ENCODE measurements around the gene CXCL12.

CXCL12 gene

DNA sequence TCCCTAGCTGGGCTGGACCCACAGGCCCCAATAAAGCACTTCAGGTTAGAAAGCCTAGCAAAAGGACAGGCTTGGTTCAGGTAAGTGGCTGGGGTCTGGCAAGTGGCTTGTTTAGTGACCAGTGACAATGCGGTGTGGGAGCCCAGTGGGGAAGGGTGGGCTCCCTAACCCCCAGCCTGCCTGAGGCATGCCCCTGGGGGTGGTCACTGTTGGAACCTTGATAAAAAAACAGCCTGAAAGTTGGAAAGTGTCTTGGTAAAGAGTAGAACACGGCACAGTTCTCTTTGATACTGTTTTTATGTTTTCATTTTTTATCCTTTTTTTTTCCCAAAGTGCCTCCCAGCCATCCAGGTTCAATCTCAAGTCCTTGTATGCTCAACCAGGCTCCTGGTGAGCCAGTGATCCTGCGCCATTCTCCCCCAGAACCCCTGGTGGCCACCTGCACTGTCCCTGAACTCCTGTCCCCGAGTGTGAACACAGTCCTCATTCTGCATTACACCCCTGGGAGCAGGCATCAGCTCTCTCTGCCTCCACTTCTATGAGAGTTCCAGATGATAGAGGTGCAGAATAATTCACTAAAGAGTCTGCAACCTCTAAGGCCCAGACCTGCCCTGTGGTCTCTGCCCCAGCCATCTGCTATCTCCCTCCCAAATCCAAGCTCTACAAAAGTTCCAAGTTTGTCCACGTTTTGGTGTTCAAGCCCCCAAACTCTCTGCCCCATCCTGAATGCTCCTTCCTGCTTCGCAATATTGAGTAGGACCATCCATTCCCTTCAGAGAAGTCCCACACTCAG lies 15.0 kb upstream of the CXCL12 start:
- no peak for DNase-seq (ENCODE audit: extremely low read depth in 1 of 2, low read depth in 1 of 2)

DNA sequence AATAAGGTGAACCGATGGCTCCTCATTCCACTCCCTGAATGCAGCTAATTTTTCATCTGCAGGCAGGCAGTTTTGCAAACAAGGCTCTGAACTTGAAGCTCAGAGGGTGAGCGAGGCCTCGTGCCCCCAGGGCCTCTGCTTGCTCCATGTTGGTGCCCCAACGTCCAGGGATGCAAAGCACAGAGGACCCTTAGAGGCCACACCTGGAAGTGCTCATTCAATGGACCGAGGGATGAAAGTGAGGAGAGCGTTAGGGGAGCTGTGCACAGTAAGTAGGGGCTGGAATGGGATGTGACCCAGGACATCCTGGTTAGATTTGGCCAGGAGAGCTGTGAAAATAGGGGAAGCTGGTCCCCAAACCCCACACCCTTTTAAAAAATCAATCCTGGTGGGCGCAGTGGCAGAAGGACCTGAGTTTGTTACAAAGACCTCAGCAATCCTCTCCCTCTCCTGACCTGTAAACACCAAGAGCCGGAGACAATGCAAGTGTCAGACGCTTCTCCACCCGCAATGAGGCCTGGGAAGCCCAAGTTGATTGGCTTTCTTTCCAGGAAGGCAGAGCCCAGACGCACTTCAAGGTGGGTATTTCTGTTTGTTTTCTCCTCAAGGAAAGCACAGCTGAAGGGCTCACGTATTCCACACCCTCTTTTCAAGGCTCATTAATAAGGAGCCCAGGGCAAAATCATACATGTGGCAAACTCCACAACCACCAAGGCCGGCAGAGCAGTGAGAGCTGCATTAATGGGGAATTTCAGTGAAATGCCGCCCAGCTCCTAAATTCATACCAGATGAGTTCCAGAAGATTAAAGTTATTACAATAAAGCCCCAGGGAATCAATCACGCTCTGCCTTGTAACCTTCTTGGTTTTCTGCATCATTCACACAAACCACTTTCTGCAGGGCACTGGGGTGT lies 14.1 kb upstream of the CXCL12 start:
- DNase-seq (ENCODE audit: extremely low read depth in 1 of 2, low read depth in 1 of 2), result no peak

DNA sequence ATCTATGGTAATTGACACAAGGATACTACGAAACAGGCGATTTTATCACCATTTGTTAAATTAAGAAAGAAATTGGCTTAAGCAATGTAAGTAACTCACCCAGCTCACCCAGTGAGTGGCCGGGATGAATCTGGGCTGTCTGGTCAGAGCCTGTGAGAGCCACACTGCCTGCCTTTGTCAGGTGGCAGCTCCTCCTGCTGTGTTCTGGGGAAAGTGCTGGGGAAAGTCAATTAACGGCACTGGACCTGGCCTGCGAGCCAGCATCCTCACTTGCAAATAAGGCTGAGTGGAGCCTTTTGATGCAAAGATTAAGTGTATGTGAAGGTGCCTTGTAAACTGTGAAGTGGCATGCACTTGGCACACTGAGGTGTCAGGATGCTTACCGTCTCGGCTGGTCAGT lies 13.4 kb upstream of the CXCL12 start:
- no peak for DNase-seq (ENCODE audit: extremely low read depth in 1 of 2, low read depth in 1 of 2)

DNA sequence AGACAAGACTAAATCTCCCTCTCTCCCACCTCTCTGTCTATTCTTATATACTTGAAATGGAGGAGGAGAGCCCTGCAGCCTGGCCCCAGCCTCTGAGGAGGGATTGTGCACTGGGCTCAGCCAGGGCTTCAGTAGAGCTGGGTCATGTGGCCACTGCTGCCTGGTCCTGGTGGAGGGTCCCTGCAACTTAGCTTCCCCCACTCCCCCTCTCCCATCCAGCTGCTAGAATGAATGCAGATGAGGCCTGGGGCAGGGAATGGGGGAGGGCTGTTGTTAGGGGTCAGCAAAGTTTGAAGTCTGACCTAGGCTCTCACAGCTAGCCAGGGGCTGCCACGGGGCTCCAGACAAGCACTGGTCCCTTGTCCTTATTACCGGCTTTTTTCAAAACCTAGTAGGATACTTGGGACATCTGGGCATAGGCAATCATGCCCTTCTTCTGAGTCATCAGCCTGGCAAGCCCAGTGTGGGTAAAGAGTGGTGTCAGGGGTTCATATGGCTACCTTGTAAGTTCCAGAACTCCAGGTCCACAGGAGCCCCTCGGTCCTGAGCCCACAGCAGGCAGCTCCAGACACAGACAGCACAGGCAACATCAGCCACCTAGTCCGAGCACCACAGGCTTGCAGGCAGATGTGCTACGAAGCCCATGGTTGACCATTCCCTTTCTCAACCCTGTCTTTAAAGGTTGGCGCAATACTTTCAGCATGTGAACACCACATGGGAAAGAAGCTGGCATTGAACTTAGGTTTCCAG lies 12.8 kb upstream of the CXCL12 start:
- no peak for DNase-seq (ENCODE audit: extremely low read depth in 1 of 2, low read depth in 1 of 2)

DNA sequence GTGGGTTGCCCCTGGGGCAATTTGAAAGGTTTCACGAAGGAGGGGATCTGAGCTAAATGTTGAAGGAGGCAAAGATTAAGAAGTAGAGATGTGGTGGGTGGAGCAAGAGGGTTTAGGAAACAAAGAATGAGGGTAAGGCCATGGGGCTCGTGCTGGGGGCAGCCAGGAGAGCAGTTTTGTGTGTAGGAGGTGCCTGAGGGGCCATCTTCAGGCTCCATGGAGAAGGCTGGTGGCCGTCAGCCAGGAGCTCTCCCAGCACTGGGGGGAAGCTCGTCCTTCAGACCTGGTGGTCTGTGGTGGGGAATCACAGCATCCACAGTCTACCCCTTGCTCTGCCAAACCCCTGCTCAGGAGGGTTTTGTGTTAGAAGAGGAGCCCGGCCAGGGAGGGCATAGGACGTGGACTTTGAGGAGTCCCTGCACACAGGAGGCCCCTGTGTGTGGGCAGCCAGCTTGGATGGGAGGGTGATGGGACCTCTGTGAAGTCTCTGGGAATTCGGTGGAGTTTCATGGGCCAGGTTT lies 11.8 kb upstream of the CXCL12 start:
- DNase-seq (ENCODE audit: extremely low read depth in 1 of 2, low read depth in 1 of 2), result no peak

DNA sequence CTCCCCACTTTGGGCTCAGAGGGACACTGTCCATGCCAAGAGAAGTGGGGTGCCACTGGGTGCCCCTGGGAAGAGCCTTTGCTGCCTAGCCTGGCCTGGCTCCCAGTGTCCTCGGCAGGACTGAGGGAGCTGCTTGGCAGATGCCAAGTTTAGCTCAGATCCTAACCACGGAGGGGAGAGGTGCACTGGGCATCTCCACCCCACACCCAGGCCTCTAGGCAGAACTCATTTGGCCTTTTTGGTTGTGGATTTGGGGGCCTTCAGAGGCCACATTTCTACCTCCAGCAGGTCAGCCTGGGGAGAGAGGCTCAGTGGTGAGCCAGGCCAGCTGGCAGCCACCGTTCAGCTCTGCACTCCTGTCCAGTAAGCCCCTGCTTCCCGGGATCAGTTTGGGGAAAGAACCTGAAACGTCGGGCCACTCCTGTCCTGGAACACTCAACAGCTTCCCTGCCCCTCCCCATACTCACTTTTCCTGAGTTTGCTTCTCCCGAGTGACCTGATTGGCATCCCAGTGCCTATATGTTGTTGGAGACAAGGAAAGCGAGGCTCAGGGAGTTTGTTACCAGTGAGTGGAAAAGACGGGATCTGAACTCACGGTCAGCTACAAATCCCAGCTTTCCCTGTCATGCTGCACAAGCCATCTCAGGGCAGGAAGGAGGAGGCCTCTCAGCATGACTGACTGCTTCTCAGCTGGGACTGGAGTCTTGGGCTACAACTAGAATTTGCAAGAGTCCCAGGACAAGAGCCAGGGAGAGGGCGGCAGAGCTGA lies 11.2 kb upstream of the CXCL12 start:
- no peak for DNase-seq (ENCODE audit: extremely low read depth in 1 of 2, low read depth in 1 of 2)

DNA sequence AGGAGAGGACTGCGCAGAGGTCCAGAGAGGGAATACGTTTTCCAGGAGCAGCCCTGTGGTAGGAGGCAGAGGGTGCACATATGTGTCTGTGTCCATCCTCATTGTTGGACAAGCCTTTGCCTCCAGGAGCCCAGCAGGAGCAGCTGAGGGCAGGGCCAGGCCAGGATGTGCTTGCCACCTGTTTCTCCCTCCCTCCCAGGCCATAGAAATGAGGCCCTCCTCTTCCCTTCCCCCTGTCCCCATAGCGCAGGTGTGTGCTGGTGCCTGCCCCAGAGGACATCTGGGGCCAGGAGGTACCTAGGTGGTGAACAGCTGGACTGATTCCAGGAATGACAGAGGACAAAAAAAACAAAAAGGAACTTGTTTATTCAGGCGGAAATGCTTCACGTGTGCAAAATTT lies 10.5 kb upstream of the CXCL12 start:
- no peak for DNase-seq (ENCODE audit: extremely low read depth in 1 of 2, low read depth in 1 of 2)

DNA sequence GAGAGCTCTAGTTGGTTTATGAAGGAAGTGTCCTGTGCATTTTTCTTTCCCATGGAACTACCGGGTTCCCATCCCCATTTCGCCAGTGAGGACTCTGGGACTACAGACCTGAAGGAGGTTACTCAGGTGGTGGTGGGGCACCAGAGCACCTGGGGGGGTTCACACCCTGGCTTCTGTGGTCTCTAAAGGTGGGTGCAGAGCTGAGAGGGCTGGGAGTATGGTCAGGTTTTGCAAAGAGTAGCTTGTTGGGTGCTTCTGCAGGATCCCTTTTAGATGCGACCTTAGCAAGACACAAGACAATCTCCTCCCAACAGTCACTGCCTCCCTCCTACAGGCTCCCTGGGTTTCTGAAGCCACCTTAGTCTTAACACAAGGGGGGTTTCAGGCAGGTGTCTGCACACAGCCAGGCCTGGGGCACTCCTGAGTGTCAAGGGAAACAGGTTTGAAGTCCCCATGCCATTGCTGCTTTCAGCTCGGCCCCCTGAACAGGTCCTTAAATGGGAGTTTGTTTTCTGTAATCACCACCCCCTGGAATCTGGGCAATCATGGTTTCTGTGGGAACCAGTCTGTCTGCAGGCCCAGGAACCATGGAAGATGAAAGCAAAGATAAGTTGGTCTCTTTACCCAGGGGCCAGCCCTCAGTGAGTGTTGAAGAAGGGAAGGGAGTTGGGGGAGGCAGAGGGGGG lies 9.9 kb upstream of the CXCL12 start:
- no peak for DNase-seq (ENCODE audit: extremely low read depth in 1 of 2, low read depth in 1 of 2)

DNA sequence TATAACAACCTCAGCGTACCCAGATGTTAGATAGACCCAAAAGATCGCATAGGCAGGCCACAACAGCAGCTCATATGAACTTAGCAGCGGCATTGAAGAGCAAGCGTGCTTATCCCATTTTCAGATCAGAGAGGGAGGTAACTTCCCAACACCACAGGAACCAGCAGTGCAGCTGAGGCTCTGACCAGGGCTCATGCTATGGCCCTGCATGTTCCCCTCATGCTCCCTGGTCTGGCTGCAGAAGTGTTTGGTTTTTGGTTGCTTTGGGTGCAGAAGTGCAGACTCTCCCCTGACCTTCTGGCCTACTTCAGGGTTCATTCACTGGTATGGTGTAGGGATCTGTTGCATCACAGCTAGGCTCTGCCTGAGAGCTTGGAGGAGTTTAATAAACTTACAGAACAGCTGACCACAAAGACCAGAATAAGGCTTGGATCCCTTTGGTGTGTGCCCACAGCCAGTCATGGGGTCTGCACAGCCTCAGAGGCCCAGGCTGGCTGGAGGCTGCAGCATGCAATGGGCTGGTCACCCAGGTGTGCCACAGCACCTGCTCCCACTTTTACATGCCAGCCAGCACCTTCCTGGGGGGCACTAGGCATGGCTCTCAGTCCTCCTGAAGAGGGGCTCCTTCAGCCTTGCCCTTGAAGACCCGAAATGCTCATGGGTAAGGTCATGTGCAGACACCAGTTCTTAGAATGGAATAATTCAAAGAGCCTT lies 9.1 kb upstream of the CXCL12 start:
- no peak for DNase-seq (ENCODE audit: extremely low read depth in 1 of 2, low read depth in 1 of 2)

DNA sequence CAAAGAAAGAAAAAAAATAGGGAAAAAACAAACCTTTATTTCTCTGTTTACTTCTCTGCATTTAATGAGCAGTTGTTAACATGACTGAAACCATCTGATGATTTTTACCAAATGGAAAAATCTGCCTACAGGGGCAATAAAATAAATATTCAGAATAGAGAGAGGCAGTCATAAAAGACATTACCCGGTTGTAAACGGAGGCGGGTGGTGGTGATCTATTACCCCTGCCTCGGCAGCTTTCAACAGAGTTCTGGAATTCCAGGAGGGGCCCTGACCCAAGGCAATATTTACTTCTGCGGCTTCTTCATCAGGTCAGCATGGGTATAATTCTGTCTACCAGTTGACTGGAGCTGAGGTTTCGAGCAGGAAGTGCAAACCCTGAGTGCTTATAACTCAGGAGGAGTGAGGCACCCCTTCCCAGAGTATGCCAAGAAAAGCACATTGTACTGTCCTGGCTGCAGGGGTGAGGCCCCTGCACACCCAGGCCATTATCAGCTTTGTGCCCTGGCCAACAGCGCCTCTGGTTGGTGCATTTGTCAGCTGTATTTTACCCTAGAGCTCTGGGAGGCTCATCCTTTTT lies 8.2 kb upstream of the CXCL12 start:
- no peak for DNase-seq (ENCODE audit: extremely low read depth in 1 of 2, low read depth in 1 of 2)

DNA sequence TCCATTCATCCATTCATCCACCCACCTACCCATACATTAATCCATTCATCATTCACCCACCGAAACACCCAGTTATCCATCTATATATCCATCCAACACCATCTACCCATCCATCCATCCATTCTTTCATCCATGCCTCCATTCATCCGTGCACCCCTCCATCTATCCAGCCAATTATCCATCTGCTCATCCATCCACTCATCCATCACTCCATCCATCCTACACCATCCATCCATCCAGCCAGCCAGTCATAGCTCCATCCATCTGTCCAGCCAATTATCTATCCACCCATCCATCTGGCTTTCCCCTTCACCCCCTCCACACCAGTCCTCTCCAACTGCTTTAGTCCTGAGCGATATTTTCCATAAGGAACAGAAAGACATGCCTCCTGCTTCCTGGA lies 7.5 kb upstream of the CXCL12 start:
- DNase-seq (ENCODE audit: extremely low read depth in 1 of 2, low read depth in 1 of 2), result no peak

DNA sequence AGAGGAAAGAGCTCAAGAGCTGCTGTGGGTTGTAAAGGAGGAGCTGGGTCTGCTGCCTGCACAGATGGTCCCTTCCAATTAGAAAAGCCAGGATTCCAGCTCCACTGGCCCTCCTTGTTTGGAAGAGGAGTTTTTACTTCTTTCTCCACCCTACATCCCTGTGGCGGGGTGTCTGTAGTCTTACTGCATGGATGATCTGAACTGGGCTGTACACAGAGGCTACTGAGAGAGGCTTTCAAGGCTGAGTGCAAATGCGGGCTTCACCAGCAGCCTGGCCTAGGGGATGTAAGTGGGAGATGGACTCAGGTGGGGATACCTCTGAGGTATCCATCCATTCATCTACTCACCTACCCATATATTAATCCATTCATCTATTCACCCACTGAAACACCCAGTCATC lies 7.1 kb upstream of the CXCL12 start:
- no peak for DNase-seq (ENCODE audit: extremely low read depth in 1 of 2, low read depth in 1 of 2)

DNA sequence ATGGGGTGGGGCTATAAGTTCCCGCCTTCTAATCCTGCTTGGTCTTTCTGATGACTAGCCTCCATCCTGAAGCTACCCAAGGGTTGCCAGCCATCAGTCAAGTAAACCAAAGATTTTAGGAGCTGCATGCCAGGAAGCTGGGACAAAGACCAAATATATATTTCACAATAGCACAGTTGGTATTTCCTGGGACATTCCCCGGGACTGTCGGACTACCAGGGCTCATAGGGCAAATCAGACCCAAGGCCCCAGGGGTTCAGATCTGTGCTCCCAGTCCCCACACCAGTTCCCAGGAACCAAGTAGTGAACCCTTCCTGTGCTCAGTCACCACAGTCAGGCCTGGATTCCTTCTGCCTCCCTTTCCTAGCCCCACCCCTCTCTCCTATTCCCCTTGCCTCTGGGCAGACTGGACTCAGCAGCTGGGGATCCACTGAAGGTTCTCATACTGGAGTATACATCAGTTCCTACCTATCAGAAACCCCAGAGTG lies 5.7 kb upstream of the CXCL12 start:
- no peak for DNase-seq (ENCODE audit: extremely low read depth in 1 of 2, low read depth in 1 of 2)

DNA sequence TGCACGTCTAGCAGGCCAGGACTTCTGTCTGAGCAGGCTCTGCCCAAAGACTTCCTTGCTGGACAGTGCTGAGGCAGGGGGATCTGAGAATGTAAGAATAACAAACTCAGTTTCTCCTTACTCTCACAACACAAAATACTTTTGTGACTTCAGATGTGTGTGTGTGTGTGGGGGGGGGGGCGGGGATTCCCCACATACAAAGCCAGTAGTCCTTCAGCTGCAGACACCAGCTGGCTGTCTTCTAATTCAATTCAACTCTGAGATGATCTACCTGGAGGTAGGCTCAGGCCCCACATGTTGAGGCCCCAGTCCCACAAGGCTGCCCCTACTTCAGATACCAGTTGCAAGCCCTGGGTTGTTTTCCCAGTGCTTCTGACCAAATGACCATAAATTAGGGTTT lies 4.7 kb upstream of the CXCL12 start:
- DNase-seq (ENCODE audit: extremely low read depth in 1 of 2, low read depth in 1 of 2), result no peak

DNA sequence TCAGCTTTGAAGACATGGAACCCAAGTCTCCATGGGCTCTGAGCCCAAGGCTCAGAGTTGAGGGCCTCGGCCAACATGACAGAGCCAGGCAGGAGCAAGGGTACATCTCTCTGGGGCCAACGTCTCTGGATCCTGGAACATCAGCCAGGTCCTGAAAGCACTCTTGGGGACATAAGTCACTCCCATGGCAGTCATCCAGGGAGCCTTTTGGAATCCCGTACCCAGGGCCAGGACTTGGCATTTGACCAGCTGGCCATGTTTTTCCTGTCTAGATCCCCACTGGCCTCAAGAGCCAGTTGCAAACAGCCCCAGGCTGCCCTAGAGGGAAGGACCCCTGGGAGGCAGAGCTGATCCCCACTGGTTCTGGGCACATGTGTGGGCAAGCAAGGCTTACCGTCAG lies 4.3 kb upstream of the CXCL12 start:
- DNase-seq (ENCODE audit: extremely low read depth in 1 of 2, low read depth in 1 of 2), result no peak

DNA sequence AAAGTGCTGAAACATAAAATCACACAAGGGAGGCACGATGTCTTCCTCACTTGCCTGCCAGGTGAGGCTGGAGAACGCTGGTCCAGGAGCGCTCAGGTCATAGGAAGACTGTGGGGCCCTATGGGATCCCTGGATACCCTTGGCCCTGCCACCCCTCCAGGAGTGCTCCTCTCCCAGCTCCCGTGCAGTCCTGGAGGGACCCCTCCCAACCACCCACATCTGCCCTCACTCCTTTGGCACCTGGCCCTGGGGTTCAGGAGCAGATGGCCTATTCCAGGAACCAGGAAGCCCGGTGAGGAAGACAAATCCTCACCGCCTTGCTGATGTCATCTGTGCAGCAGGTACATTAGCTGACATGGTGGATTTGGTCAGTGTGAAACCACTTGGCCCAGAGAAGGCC lies 3.7 kb upstream of the CXCL12 start:
- DNase-seq (ENCODE audit: extremely low read depth in 1 of 2, low read depth in 1 of 2), result no peak

DNA sequence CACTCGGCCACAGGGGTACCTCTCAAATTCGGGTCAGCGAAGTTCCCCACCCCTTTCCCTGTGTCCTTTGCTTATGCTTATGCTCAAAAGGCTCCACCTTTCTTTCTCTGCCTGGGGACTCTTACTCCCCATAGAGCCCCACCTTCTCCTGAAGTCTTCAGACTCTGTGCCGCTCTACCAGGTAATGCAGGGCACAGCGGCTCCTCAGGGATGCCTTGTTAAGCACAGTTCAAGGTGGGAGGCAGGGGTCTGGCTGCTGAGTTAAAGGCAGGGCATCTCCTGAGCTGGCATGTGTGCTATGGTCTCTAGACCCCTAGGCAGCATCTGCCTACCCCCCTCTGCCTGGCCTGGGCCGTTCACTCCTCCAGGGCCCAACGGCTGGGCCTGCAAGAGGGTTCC lies 3.0 kb upstream of the CXCL12 start:
- DNase-seq (ENCODE audit: extremely low read depth in 1 of 2, low read depth in 1 of 2), result no peak

DNA sequence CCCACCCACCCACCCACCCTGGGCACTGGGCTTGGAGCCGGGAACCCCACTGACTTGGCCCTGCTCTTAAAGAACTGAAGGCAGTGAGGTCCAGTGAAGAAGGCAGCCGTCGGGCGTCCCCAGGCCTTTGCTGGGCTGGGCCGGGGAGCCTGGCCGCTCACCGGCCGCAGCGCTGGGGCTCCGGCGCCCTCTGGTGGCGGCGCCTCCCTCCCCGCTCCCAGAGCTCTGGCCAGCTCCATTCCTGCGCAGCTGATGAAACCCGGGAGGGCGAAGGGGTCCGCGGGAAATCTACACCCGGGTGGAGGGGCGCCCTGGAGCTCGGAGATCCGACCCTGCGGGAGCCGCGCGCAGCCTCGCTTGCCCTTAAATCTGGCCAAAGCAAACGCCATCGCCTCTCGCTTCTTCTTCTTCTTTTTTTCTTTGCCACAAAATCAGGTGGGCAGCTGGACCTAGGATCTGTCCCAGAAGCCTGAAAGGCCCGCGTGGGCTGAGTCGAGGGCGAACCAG lies 1.7 kb upstream of the CXCL12 start:
- peak in 1 of 2 donors; percentile 8 for DNase-seq (ENCODE audit: extremely low read depth in 1 of 2, low read depth in 1 of 2)
